Fibroblast of mammary gland (primary cell): ENCODE measurements around the gene DECR2.

ENCODE experiments used
- DNase-seq: peaks from one replicate; pipeline ENCODE4 v3.0.0-alpha.2; 2010; ENCODE audit warnings: low read depth
- H3K4me3 ChIP-seq: 2 replicates; pipeline ENCODE4 v1.5.1; 2011; ENCODE audit warnings: low read depth, mild to moderate bottlenecking, low read length, moderate library complexity; ENCODE audit not compliant: control insufficient read depth
- CTCF ChIP-seq: conservative IDR thresholded peaks from 2 replicates; pipeline ENCODE4 v1.5.1; 2011; ENCODE audit warnings: low read depth, low read length, inconsistent platforms; ENCODE audit not compliant: control insufficient read depth, insufficient read depth

The DECR2 gene

GRCh38 chr16:441447-441846, 39.8 kb downstream of the DECR2 start:
- TF ChIP-seq CTCF: no peak
- DNase-seq: no peak
- no peak overlapping the region for H3K4me3 ChIP-seq

- TF ChIP-seq CTCF: no peak
- no peak for DNase-seq
- H3K4me3 ChIP-seq: no peak overlapping the region
Observed at GRCh38 chr16:442976-443375, 41.3 kb downstream of the DECR2 start.

GRCh38 chr16:444027-444426, 42.3 kb downstream of the DECR2 start:
- H3K4me3 ChIP-seq: no peak overlapping the region
- TF ChIP-seq CTCF: no peak
- no peak for DNase-seq

GRCh38 chr16:445566-445965, 43.9 kb downstream of the DECR2 start:
- no peak for TF ChIP-seq CTCF
- no peak overlapping the region for H3K4me3 ChIP-seq
- no peak for DNase-seq

GRCh38 chr16:450385-450784, 48.7 kb downstream of the DECR2 start:
- no peak overlapping the region for H3K4me3 ChIP-seq
- no peak for TF ChIP-seq CTCF
- no peak for DNase-seq

GRCh38 chr16:450785-451512, 49.3 kb downstream of the DECR2 start:
- no peak overlapping the region for H3K4me3 ChIP-seq
- no peak for DNase-seq
- no peak for TF ChIP-seq CTCF
